ENCODE measurements around the gene KPRP.

The KPRP gene

GRCh38 chr1:152757747-152758146 is at the start of gene KPRP:
TSS of gene KPRP (plus strand) at chr1:152758025. CDS start at chr1:152759589, 1,564 bp downstream.
- no peak for DNase-seq (ENCODE audit: low read depth, low spot score)

- DNase-seq (ENCODE audit: low read depth, low spot score), result no peak
Measured at GRCh38 chr1:152718238-152718637, 39.6 kb upstream of the KPRP start.

GRCh38 chr1:152725261-152725660 is 32.6 kb upstream of the KPRP start:
- no peak for DNase-seq (ENCODE audit: low read depth, low spot score)

- DNase-seq (ENCODE audit: low read depth, low spot score), result no peak
Measured at GRCh38 chr1:152728986-152729385, 28.8 kb upstream of the KPRP start.

GRCh38 chr1:152735648-152736047 is 22.2 kb upstream of the KPRP start:
- DNase-seq (ENCODE audit: low read depth, low spot score), result no peak

- no peak for DNase-seq (ENCODE audit: low read depth, low spot score)
Measured at GRCh38 chr1:152737997-152738396, 19.8 kb upstream of the KPRP start.

GRCh38 chr1:152739841-152740240 is 18.0 kb upstream of the KPRP start:
- DNase-seq (ENCODE audit: low read depth, low spot score), result no peak

- DNase-seq (ENCODE audit: low read depth, low spot score), result no peak
Measured at GRCh38 chr1:152741656-152742055, 16.2 kb upstream of the KPRP start.

GRCh38 chr1:152743371-152744145 is 14.3 kb upstream of the KPRP start:
- no peak for DNase-seq (ENCODE audit: low read depth, low spot score)

GRCh38 chr1:152745289-152745704 is 12.5 kb upstream of the KPRP start:
- DNase-seq (ENCODE audit: low read depth, low spot score), result no peak

GRCh38 chr1:152745765-152746444 is 11.9 kb upstream of the KPRP start:
- DNase-seq (ENCODE audit: low read depth, low spot score), result no peak

- DNase-seq (ENCODE audit: low read depth, low spot score), result no peak
Measured at GRCh38 chr1:152747831-152748230, 10.0 kb upstream of the KPRP start.

- no peak for DNase-seq (ENCODE audit: low read depth, low spot score)
Measured at GRCh38 chr1:152752225-152752624, 5.6 kb upstream of the KPRP start.

- DNase-seq (ENCODE audit: low read depth, low spot score), result no peak
Measured at GRCh38 chr1:152753586-152753985, 4.2 kb upstream of the KPRP start.

- no peak for DNase-seq (ENCODE audit: low read depth, low spot score)
Measured at GRCh38 chr1:152756872-152757271, 953 bp upstream of the KPRP start.

- DNase-seq (ENCODE audit: low read depth, low spot score), result no peak
Measured at GRCh38 chr1:152758636-152759035, 811 bp downstream of the KPRP start.

GRCh38 chr1:152759453-152760173 is 1.8 kb downstream of the KPRP start:
- no peak for DNase-seq (ENCODE audit: low read depth, low spot score)

GRCh38 chr1:152760551-152761190 is 2.8 kb downstream of the KPRP start:
- no peak for DNase-seq (ENCODE audit: low read depth, low spot score)

- no peak for DNase-seq (ENCODE audit: low read depth, low spot score)
Measured at GRCh38 chr1:152761609-152762213, 3.9 kb downstream of the KPRP start.

GRCh38 chr1:152768847-152769533 is 11.2 kb downstream of the KPRP start:
- DNase-seq (ENCODE audit: low read depth, low spot score), result no peak

- DNase-seq (ENCODE audit: low read depth, low spot score), result no peak
Measured at GRCh38 chr1:152770411-152770810, 12.6 kb downstream of the KPRP start.

All from ELF-1 (cell line).